Right lobe of liver (tissue), 6 donors: Measurements from ENCODE around the gene PPP1R15B. TPM values are rescaled to one million over a fixed set of nuclear protein-coding genes. Genes with fewer than 3 reads are reported as not detected.

Experiments
- ATAC-seq, 4 donors: fragments of 200-7000 bp; cut with Tn5 transposase; one replicate each; pipeline ENCODE4 v1.9.1; 2020; ENCODE audit warnings: mild to moderate bottlenecking in 4 of 4, moderate library complexity in 4 of 4
- DNase-seq, 3 donors: peaks; one replicate each; pipeline ENCODE4 v3.0.0-alpha.2; 2020
- H3K27ac ChIP-seq, 3 donors: fragments of 200-600 bp; one replicate each; pipeline ENCODE4 v1.8.0; 2022
- H3K27me3 ChIP-seq, 2 donors: fragments of 200-600 bp; one replicate each; pipeline ENCODE4 v1.8.0; 2022
- H3K36me3 ChIP-seq, 4 donors: fragments of 200-600 bp; sonication (generic) in 1 of 4; one replicate each; pipeline versions ENCODE4 v1.5.1 to v1.8.0; 2017 to 2022; ENCODE audit warnings: control low read depth in 1 of 4
- H3K4me1 ChIP-seq, 4 donors: fragments of 200-600 bp; sonication (generic) in 1 of 4; one replicate each; pipeline versions ENCODE4 v1.5.1 to v1.8.0; 2017 to 2022; ENCODE audit warnings: control low read depth in 1 of 4
- H3K4me3 ChIP-seq, 3 donors: fragments of 200-600 bp; one replicate each; pipeline ENCODE4 v1.8.0; 2022
- H3K9me3 ChIP-seq, 4 donors: fragments of 200-600 bp; sonication (generic) in 1 of 4; one replicate each; pipeline versions ENCODE4 v1.5.1 to v1.8.0; 2017 to 2022; ENCODE audit warnings: control low read depth in 1 of 4
- CTCF ChIP-seq, 4 donors: fragments of 200-600 bp in 3 of 4; fragments of 450-650 bp in 1 of 4; IDR thresholded peaks; one replicate each; pipeline versions ENCODE4 v1.5.1 to v1.8.0; 2016 to 2022; ENCODE audit warnings: antibody characterized with exemption in 4 of 4, mild to moderate bottlenecking in 2 of 4
- POLR2A ChIP-seq: fragments of 450-650 bp; IDR thresholded peaks from one replicate; pipeline ENCODE4 v1.6.1; 2017; ENCODE audit warnings: antibody characterized with exemption, mild to moderate bottlenecking
- WGBS: methylation state at CpG from one replicate; pipeline ENCODE4 v1.1.6; 2018; ENCODE audit warnings: low coverage, low lambda C conversion rate; ENCODE audit not compliant: insufficient coverage; ENCODE audit errors: missing lambda C conversion rate; 5-methylcytosine and 5-hydroxymethylcytosine counted together
- intact Hi-C, 2 donors: fragments of 100-400 bp; cut with DNase I; formaldehyde crosslinking; loops; one replicate each; pipeline versions ENCODE4 v1.11.2 to v1.14.1; 2022
- long read RNA-seq: library from polyadenylated mRNA; unstranded; transcript quantifications from one replicate; pipeline ENCODE4 v2.0.0, GENCODE V29; 2019
- total RNA-seq, 6 experiments: library from RNA; depleted of rRNA in 2 of 6; stranded (reverse); fragments of >200 nt in 2 of 6; fragmentation: NEBNext Ultra II Directional in 3 of 6; extraction: Animal tissue kit (Norgen Biotek cat#: 25700) in 3 of 6; gene quantifications; one replicate each; pipeline versions ENCODE4 v1.1.0 to v1.2.4, GENCODE V29; 2016 to 2023
- donor health status: DM: no; HTN: yes; CAD: no.
- donor health status: DM: no; HTN: no; CAD: no.
- donor health status: DM: no; HTN: no; CAD: no.
- donor health status: DM: no; HTN: yes; CAD: no.
- donor health status: DM: no; HTN: yes; CAD: no.

The PPP1R15B gene
- 10 to 100 TPM; 28.6 to 43.6 (median 34.3) TPM for total RNA-seq
- long read RNA-seq, full-length matches to known transcripts = 1 of 2 reads
- long read RNA-seq, partial matches to known transcripts = 0 of 2 reads
- long read RNA-seq, other reads (novel, unspliced or antisense) = 1 of 2 reads

GRCh38 chr1:204411451-204412204, at the start of gene PPP1R15B:
PPP1R15B (minus strand) TSS chr1:204411817; CDS start chr1:204411411, 406 bp downstream.
- Histone ChIP-seq H3K27me3 (no peaks in the 10 kb centered on the region), H3K4me3 (peak within 1 kb of the TSS; percentile 62 to 88 (median 75)), H3K36me3 (no peaks in the 10 kb centered on the region), H3K27ac (peak within 1 kb of the TSS; percentile 96 to 97 (median 96)), H3K9me3 (no peaks in the 10 kb centered on the region), H3K4me1 (peaks cover 0 to 10% (median 0%) of the 10 kb centered on the region in 4 donors)
- WGBS = 0% methylated on average over 15 of the region's 69 CpGs
- intact Hi-C loops = no loop called here
- peak; percentile 86 to 94 (median 92) for ATAC-seq
- peak; percentile 97 for TF ChIP-seq POLR2A
- no peak for TF ChIP-seq CTCF (IDR thresholded peaks at IDR 0.05)
- peak; percentile 96 to 98 (median 98) for DNase-seq

GRCh38 chr1:204460346-204460745, 48.7 kb upstream of the PPP1R15B start:
- no peak for TF ChIP-seq POLR2A
- no peak for TF ChIP-seq CTCF (IDR thresholded peaks at IDR 0.05)
- no peak for ATAC-seq
- peaks cover 0 to 7% (median 0%) of the 10 kb centered on the region in 4 donors for H3K36me3 ChIP-seq

GRCh38 chr1:204459706-204460105, 48.1 kb upstream of the PPP1R15B start:
- H3K27me3 ChIP-seq = no peaks in the 10 kb centered on the region
- no peaks in the 10 kb centered on the region for H3K4me1 ChIP-seq
- no peak overlapping the region for H3K4me3 ChIP-seq
- TF ChIP-seq CTCF (IDR thresholded peaks at IDR 0.05) (no peak), POLR2A (no peak)
- no peak overlapping the region for H3K27ac ChIP-seq
- H3K9me3 ChIP-seq = no peaks in the 10 kb centered on the region
- WGBS = 53% methylated on average over 2 of the region's 4 CpGs
- intact Hi-C loops = no loop called here
- ATAC-seq (no peak), DNase-seq (no peak)
- H3K36me3 ChIP-seq = peaks cover 0 to 7% (median 0%) of the 10 kb centered on the region in 4 donors

More at GRCh38 chr1:204460346-204460745, 48.7 kb upstream of the PPP1R15B start:
- Histone ChIP-seq H3K4me3 (no peak overlapping the region), H3K4me1 (no peaks in the 10 kb centered on the region), H3K27me3 (no peaks in the 10 kb centered on the region), H3K9me3 (no peaks in the 10 kb centered on the region), H3K27ac (no peak overlapping the region)
- intact Hi-C loops = no loop called here
- DNase-seq = no peak
- WGBS = 95% methylated on average over 7 of the region's 8 CpGs

GRCh38 chr1:204457666-204458065, 46.0 kb upstream of the PPP1R15B start:
- DNase-seq = no peak
- no peak overlapping the region for H3K27ac ChIP-seq
- TF ChIP-seq CTCF (IDR thresholded peaks at IDR 0.05) (no peak), POLR2A (no peak)
- intact Hi-C loops = no loop called here
- H3K36me3 ChIP-seq = peaks cover 0 to 7% (median 0%) of the 10 kb centered on the region in 4 donors
- no peak overlapping the region for H3K4me3 ChIP-seq
- ATAC-seq = no peak
- WGBS = 80% methylated on average over 2 of the region's 5 CpGs
- H3K27me3 ChIP-seq = no peaks in the 10 kb centered on the region
- no peaks in the 10 kb centered on the region for H3K9me3 ChIP-seq
- H3K4me1 ChIP-seq = no peaks in the 10 kb centered on the region
